SK-N-DZ (cell line): Measurements from ENCODE around the gene GRID1.
"Not testable (repeated sequence)": the region's sequence is repeated elsewhere in the genome, so short reads cannot be mapped to it uniquely, and the experiment has no call there.

ENCODE experiments used
- DNase-seq: peaks from one replicate; pipeline ENCODE4 v3.0.0-alpha.2; 2015; ENCODE audit warnings: low spot score

Gene GRID1

GRCh38 chr10:85934586-85934985 lies 432.0 kb downstream of the GRID1 start:
- no peak for DNase-seq

GRCh38 chr10:85929993-85930392 lies 436.6 kb downstream of the GRID1 start:
- not testable (repeated sequence) for DNase-seq

- no peak for DNase-seq
Observed at GRCh38 chr10:85927952-85928665, 438.5 kb downstream of the GRID1 start.

- DNase-seq: no peak
Observed at GRCh38 chr10:85926986-85927385, 439.6 kb downstream of the GRID1 start.

- DNase-seq: no peak
Observed at GRCh38 chr10:85926136-85926535, 440.5 kb downstream of the GRID1 start.

- DNase-seq: no peak
Observed at GRCh38 chr10:85925201-85925750, 441.3 kb downstream of the GRID1 start.

- DNase-seq: no peak
Observed at GRCh38 chr10:85924382-85925102, 442.1 kb downstream of the GRID1 start.

- no peak for DNase-seq
Observed at GRCh38 chr10:85922356-85923129, 444.1 kb downstream of the GRID1 start.

- no peak for DNase-seq
Observed at GRCh38 chr10:85921789-85922188, 444.8 kb downstream of the GRID1 start.

- no peak for DNase-seq
Observed at GRCh38 chr10:85920311-85920710, 446.3 kb downstream of the GRID1 start.

- no peak for DNase-seq
Observed at GRCh38 chr10:85919491-85920021, 447.0 kb downstream of the GRID1 start.

- no peak for DNase-seq
Observed at GRCh38 chr10:85918371-85918770, 448.2 kb downstream of the GRID1 start.

GRCh38 chr10:85917601-85918000 lies 449.0 kb downstream of the GRID1 start:
- DNase-seq: no peak

GRCh38 chr10:85916994-85917573 lies 449.5 kb downstream of the GRID1 start:
- DNase-seq: no peak

GRCh38 chr10:85916286-85916685 lies 450.3 kb downstream of the GRID1 start:
- no peak for DNase-seq

GRCh38 chr10:85915245-85915846 lies 451.2 kb downstream of the GRID1 start:
- DNase-seq: no peak

GRCh38 chr10:85914720-85915119 lies 451.9 kb downstream of the GRID1 start:
- DNase-seq: no peak

GRCh38 chr10:85908462-85908861 lies 458.1 kb downstream of the GRID1 start:
- no peak for DNase-seq

GRCh38 chr10:85902051-85902450 lies 464.5 kb downstream of the GRID1 start:
- DNase-seq: no peak

GRCh38 chr10:85901599-85901998 lies 465.0 kb downstream of the GRID1 start:
- no peak for DNase-seq

GRCh38 chr10:85900487-85900886 lies 466.1 kb downstream of the GRID1 start:
- DNase-seq: no peak
